Endothelial cell of umbilical vein (primary cell): ENCODE results near the gene ULK4.

Experiments
- CTCF ChIP-seq, 2 donors: IDR thresholded peaks; 1 replicate in 1 of 2; 2 replicates in 1 of 2; pipeline ENCODE4 v1.5.1; 2011; ENCODE audit warnings: low read length in 2 of 2, mild to moderate bottlenecking in 2 of 2, moderate library complexity in 2 of 2, control low read depth in 1 of 2, inconsistent platforms in 1 of 2, low read depth in 1 of 2; ENCODE audit not compliant: insufficient read depth in 1 of 2; ENCODE audit errors: extremely low read depth in 1 of 2
- EZH2 ChIP-seq: IDR thresholded peaks from 2 replicates; pipeline ENCODE4 v1.6.1; 2012; ENCODE audit warnings: borderline replicate concordance, low read depth, mild to moderate bottlenecking, moderate library complexity, low read length, inconsistent platforms; ENCODE audit not compliant: severe bottlenecking
- FOS ChIP-seq: IDR thresholded peaks from 2 replicates; pipeline ENCODE4 v1.6.1; 2011; ENCODE audit warnings: mild to moderate bottlenecking, low read length, moderate library complexity, borderline replicate concordance; ENCODE audit not compliant: insufficient read depth
- MAX ChIP-seq: IDR thresholded peaks from 2 replicates; pipeline ENCODE4 v1.6.1; 2011; ENCODE audit not compliant: insufficient read depth, insufficient read length
- MYC ChIP-seq: IDR thresholded peaks from one replicate; pipeline ENCODE4 v1.6.1; 2011; ENCODE audit warnings: mild to moderate bottlenecking, low read depth, low read length
- POLR2A ChIP-seq: IDR thresholded peaks from 2 replicates; pipeline ENCODE4 v1.6.1; 2012; ENCODE audit warnings: low read depth, mild to moderate bottlenecking, control low read depth, low read length
- POLR2AphosphoS5 ChIP-seq: IDR thresholded peaks from 2 replicates; pipeline ENCODE4 v1.6.1; 2012; ENCODE audit warnings: low read depth, mild to moderate bottlenecking, control low read depth, low read length, moderate library complexity; ENCODE audit not compliant: insufficient read depth

- TF ChIP-seq CTCF (IDR thresholded peaks at IDR 0.05; ENCODE audit: extremely low read depth in 1 of 2, insufficient read depth in 1 of 2, low read depth in 1 of 2, low read length in 2 of 2) = no peak
- TF ChIP-seq POLR2AphosphoS5 = no peak
- no peak for TF ChIP-seq POLR2A
- TF ChIP-seq MYC = no peak
- TF ChIP-seq MAX = no peak
- TF ChIP-seq EZH2 = no peak
- TF ChIP-seq FOS = no peak
Observed at GRCh38 chr3:41272667-41273066, 689.2 kb downstream of the ULK4 start.
